Coronary artery (tissue), 2 donors: ENCODE results near the gene MYB.

Source experiments
- DNase-seq: peaks from one replicate; pipeline ENCODE4 v3.0.0-alpha.2; 2017; ENCODE audit warnings: low spot score
- H3K27ac ChIP-seq, 2 donors: fragments of 200-600 bp; sonication (generic); one replicate each; pipeline ENCODE4 v1.5.1; 2016 to 2019
- H3K4me3 ChIP-seq: fragments of 200-600 bp; sonication (generic); 2 replicates; pipeline ENCODE4 v1.5.1; 2016; ENCODE audit warnings: mild to moderate bottlenecking, moderate library complexity
- CTCF ChIP-seq: fragments of 200-600 bp; sonication (generic); IDR thresholded peaks from one replicate; pipeline ENCODE4 v1.5.1; 2019; ENCODE audit warnings: antibody characterized with exemption

Gene MYB

GRCh38 chr6:135222623-135223022 is 41.5 kb downstream of the MYB start:
- no peak overlapping the region for H3K27ac ChIP-seq
- no peak for TF ChIP-seq CTCF
- no peak overlapping the region for H3K4me3 ChIP-seq
- no peak for DNase-seq

- Histone ChIP-seq H3K4me3 (no peak overlapping the region), H3K27ac (no peak overlapping the region)
- DNase-seq: no peak
- no peak for TF ChIP-seq CTCF
Measured at GRCh38 chr6:135224037-135224647, 43.0 kb downstream of the MYB start.

- Histone ChIP-seq H3K4me3 (no peak overlapping the region), H3K27ac (no peak overlapping the region)
- TF ChIP-seq CTCF: no peak
- DNase-seq: no peak
Measured at GRCh38 chr6:135225911-135226310, 44.8 kb downstream of the MYB start.

- H3K4me3 ChIP-seq: no peak overlapping the region
- DNase-seq: no peak
- TF ChIP-seq CTCF: no peak
Measured at GRCh38 chr6:135226537-135226936, 45.4 kb downstream of the MYB start.

GRCh38 chr6:135227349-135227748 is 46.2 kb downstream of the MYB start:
- Histone ChIP-seq H3K4me3 (no peak overlapping the region), H3K27ac (no peak overlapping the region)
- DNase-seq: no peak
- no peak for TF ChIP-seq CTCF

More at GRCh38 chr6:135226537-135226936, 45.4 kb downstream of the MYB start:
- no peak overlapping the region for H3K27ac ChIP-seq

- no peak for DNase-seq
Measured at GRCh38 chr6:135227758-135228157, 46.6 kb downstream of the MYB start.

More at GRCh38 chr6:135227758-135228157, 46.6 kb downstream of the MYB start:
- no peak overlapping the region for H3K27ac ChIP-seq
- TF ChIP-seq CTCF: no peak
- no peak overlapping the region for H3K4me3 ChIP-seq
